Endometrium (tissue), 2 donors: ENCODE results near the gene COQ5.
"Not testable (repeated sequence)": the region's sequence is repeated elsewhere in the genome, so short reads cannot be mapped to it uniquely, and the experiment has no call there.

Experiments used
- FAIRE-seq: peaks from 2 replicates; lab custom pipeline; 2012; peaks lifted over from hg19 to GRCh38; lab: Jason Lieb, UNC
- donor health status: control.
- donor health status: control.

The COQ5 gene

GRCh38 chr12:120528861-120529525 lies at the start of gene COQ5:
TSS of gene COQ5 (minus strand) at chr12:120529158. CDS start at chr12:120529141, 17 bp downstream.
- FAIRE-seq = no peak

DNA sequence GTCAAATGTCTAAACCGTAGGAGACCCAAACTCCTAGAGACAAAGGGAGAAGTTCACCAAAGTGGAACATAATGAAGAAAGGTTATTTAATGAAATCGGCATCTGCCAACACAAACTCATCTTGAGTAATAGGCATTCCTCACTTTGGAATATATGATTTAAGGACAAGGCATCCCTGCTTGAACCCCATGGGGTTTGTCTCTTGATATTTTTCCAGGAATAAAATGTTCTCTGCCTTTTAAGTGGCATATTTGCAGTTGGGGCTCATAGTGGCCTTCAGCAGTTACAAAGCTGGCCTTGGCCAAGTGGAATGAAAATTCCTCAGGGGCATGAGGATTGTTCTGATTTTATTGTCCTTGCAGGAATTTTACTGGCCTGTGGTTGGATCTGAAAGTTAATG lies 45.1 kb upstream of the COQ5 start:
- FAIRE-seq = no peak

- FAIRE-seq = no peak
Measured at GRCh38 chr12:120573560-120573959, 44.6 kb upstream of the COQ5 start.

DNA sequence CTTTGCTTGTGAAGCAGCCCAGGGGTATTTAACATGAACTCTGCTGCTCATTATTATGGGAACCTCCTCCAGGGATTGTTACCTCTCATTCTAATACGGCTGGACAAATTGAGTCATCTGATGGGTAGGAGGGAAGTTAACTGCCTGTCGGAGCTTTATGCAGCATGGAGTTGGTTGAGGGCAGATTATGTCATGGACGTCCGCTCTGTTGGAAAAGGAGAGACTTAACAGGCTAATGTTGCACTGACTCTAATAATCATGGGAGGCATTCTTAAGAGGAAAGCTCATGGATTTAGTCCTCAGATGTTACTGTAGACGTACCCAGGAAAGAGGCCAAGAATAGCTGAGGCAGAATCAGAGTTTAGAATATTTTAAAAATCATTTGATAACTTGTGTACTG lies 42.3 kb upstream of the COQ5 start:
- no peak for FAIRE-seq

DNA sequence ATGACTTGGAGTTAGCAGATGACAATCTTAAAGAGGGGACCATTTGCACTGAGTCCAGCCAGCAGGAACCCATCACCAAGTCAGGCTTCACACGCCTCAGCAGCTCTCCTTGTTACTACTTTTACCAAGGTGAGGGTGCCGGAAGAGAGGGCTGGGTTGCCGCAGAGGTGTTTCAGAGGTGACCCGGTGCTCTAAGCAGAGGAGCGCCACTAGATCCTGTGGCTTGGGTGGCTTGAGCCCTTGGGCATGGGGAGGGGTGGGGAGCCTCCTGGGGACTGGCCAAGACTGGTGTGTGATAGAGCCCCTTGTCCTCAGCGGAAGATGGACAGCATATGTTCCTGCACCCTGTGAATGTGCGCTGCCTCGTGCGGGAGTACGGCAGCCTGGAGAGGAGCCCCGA lies 34.5 kb upstream of the COQ5 start:
- no peak for FAIRE-seq

DNA sequence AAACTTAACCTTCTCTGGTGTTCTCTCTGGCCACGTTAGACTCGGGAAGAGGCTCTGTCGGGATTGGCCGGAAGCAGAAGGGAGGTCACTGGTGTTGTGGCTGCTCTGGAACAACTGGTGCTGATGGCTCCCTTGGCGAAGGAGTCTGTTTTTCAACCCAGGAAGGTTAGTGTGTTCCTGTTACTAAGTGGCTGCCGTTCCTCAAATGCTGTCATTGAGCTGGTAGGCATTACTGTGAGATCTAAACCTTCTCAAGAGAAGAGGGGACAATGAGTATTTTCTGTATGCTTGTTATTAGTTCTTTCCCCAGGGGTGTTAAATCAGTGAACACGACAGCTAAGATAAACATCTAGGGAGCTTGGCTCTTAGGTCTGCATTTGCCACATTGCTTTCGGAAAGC lies 33.9 kb upstream of the COQ5 start:
- FAIRE-seq = no peak

GRCh38 chr12:120557589-120557988 lies 28.6 kb upstream of the COQ5 start:
- FAIRE-seq = no peak

DNA sequence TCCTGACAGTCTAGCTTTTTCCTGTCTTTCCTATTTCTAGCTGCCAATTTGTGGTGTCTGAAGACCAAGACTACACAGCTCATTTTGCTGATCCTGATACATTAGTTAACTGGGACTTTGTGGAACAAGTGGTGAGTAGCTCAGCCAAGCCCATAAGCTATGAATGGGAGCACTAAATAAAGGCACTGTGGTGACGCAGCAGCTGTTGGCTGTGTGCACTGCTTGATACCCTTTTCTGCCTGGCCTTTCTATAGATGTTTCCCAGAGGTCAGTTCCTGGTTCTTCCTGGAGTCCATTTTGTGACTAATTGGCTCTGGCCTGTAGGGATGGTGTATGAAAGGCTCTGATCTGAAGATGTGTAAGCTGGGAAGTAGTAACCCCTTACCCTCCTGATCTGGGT lies 25.7 kb upstream of the COQ5 start:
- no peak for FAIRE-seq

GRCh38 chr12:120546050-120546386 lies 17.1 kb upstream of the COQ5 start:
- FAIRE-seq = no peak

- FAIRE-seq = no peak
Measured at GRCh38 chr12:120544691-120545090, 15.7 kb upstream of the COQ5 start.

DNA sequence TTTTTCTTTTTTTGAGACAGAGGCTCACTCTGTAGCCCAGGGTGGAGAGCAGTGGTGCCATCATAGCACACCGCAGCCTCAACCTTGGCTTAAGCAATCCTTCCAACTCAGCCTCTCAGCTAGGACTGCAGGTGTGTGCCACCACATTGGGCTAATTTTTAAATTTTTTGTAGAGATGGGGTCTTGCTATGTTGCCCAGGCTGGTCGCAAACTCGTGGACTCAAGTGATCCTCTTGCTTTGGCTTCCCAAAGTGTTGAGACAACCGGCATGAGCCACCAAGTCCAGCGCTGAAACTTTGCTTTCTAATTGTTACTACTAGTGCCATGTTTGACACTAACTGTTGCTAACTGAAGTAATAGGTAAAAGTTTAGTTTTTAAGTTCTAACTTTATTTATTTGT lies 13.2 kb upstream of the COQ5 start:
- FAIRE-seq = no peak

DNA sequence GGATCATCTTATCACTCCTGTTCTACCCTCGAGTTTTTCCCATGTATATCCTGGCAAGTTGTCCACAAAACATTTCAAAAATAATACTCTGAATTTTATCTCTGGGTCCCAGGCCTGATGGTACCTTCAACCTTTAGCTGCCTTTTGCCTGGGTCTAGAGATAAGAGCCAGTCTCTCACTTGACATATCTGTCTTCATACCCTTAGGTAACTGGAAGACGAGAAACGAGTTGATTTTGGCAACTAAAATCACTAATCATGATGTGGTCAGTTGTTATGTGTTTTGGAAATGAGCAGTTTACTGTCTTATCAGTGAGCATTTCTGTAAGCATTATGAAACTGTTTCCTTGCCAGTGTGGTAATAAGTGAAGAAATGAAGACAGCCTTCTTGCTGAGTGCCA lies 11.5 kb upstream of the COQ5 start:
- no peak for FAIRE-seq

GRCh38 chr12:120539303-120539702 lies 10.3 kb upstream of the COQ5 start:
- no peak for FAIRE-seq

DNA sequence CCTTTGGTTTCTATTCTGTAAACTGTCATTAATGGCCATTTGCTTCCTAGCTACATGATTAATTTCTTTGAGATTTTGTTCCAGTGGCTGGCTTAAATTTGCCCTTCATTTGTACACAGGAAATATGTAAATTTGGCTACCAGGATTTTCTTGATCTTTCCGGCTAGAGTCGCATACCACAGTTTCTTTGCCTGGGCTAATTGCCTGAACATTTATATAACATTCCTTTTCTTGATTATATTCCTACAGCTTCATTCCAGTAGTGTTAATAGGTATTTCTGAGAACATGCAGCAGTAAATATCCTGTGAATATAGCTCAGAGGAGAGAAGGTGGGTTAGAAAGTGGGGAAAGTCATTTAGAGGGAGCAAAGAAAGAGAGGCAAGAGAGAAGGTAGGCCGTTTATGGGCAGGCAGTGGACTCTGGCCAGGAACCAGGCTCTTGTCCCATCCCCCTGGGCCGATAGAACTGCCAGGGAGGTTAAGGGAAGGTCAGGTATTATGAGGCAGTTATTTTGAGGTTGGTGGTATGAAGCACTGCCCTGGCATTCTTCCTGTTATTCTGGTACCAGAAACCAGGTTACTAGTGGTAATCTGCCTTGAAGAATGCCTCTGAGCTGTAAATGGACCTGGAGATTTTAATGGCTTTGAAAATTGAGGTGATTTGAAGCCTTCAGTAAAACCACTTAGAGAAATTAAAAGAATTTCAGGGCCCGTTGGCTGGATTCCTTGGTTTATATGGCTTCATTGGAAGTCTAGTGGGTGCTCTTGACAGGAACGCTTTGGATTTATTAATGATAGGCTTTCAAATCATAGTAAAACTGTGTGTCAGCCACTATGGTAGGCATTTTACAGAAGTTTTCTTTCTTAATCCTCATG lies 9.6 kb upstream of the COQ5 start:
- no peak for FAIRE-seq

DNA sequence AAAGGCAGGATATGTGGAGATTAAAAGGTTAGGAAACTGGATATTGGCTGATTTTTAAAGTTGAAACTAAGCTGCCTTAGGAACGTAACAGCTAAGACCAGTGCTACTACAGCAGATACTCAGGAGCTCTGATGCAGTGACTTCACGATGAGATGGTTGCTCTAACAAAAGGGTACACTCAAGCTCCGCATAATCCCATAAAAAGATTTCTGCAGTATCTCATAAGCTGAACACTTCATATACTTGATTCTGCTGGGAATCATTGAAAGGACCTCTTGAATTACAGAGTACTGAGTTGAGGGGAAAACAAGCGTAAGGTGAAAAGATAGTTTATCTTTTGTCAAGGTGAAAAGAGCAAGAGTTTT lies 8.9 kb upstream of the COQ5 start:
- no peak for FAIRE-seq

GRCh38 chr12:120536064-120536791 lies 7.3 kb upstream of the COQ5 start:
- no peak for FAIRE-seq

DNA sequence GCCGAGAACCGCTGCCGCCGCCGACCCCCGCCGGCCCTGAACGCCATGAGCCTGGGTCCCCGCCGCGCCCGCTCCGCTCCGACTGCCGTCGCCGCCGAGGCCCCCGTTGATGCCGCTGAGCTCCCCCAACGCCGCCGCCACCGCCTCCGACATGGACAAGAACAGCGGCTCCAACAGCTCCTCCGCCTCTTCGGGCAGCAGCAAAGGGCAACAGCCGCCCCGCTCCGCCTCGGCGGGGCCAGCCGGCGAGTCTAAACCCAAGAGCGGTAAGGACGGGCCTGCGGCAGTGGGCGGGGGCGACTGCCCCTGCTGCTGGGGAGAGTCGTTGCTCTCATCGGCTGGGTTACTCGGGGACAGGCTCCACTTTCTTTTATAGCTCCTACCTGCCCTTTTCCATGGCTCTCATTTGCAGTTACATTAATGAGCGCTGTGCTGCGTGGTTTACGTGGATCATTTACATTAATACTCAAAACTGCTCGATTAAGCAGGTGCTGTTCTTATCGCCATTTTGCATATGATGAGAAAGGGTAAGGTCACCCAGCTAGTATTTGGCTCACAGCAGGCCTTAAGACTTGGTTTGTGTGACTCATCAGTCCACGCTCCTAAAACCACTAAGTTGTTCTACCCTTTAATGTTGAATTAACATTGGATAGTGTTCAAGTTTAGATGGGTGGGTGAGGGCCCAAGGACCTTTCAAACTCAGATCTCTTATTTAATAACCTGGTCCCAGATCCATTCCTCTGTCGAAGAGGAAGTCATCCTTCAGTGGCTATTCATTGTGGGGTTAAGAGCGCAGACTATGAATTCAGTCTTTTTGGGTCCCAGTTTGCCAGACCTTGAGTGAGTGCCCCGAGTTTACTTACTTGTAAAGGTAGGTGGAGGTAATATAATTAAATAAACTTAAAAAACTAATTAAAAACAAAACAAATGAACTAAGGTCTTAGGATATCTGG lies 6.0 kb upstream of the COQ5 start:
- no peak for FAIRE-seq

DNA sequence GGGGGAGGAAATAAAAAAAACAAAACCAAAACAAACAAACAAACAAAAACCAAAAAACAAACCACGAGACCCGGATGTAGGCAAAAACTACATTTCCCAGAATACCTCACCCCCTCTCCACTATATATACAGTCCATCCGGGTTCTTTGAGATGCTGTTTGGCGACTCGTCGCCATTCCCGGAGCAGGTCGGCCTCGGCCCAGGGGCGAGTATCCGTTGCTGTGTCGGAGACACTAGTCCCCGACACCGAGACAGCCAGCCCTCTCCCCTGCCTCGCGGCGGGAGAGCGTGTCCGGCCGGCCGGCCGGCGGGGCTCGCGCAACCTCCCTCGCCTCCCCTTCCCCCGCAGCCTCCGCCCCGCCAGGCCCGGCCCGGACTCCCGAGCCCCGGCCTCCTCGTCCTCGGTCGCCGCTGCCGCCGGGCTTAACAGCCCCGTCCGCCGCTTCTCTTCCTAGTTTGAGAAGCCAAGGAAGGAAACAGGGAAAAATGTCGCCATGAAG lies 5.3 kb upstream of the COQ5 start, which contains the start of gene RNF10:
TSS of gene RNF10 (plus strand) at position 154 of the 500 bp plus-strand sequence. CDS start 456 bp downstream, outside the sequence.
- peak; percentile 73 for FAIRE-seq

DNA sequence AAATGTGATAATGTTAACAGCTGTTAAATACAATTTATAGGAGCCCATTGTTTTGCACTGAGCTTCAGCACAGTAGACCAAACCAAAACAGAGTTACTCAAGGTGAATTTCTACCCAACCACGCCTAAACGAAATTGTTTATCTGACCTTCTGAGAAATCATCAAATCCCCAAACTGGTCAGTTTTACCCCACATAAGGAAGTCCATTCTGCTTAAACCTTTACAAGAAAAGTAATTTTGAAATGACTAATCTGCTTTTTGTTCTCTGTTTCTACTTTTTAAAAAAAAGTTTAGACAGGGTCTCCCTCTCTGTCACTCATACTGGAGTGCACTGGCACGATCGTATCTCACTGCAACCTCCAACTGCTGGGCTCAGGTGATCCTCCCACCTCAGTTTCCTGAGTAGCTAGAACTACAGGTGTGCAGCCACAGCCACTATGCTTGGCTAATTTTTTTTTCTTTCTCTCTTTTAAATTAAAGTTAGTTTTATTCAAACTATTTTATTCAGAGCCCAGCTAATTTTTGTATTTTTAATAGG lies 3.8 kb upstream of the COQ5 start:
- no peak for FAIRE-seq

- not testable (repeated sequence) for FAIRE-seq
Measured at GRCh38 chr12:120530418-120530761, 1.4 kb upstream of the COQ5 start.

- no peak for FAIRE-seq
Measured at GRCh38 chr12:120529641-120530417, 871 bp upstream of the COQ5 start.
